Renal pelvis (tissue), 4 donors: Measurements from ENCODE around the gene SLC7A1. TPM values are rescaled to one million over a fixed set of nuclear protein-coding genes. Genes with fewer than 3 reads are reported as not detected.
A peak's percentile ranks its signal among the peaks of the same experiment; 100 is the strongest.

Experiments used
- DNase-seq: peaks from one replicate; pipeline ENCODE4 v3.0.0-alpha.2; 2013
- polyA plus RNA-seq, 3 donors: library from polyadenylated mRNA; unstranded; fragments of 120-200 nt; gene quantifications; one replicate each; pipeline ENCODE4 v1.2.1, GENCODE V29; 2013; ENCODE audit not compliant: insufficient read length in 3 of 3

Gene SLC7A1
- polyA plus RNA-seq, 3 donors: 15.6 to 17.0 (median 16.8) TPM

GRCh38 chr13:29497137-29497654, 98.3 kb downstream of the SLC7A1 start:
- DNase-seq: peak; percentile 87

GRCh38 chr13:29496241-29496712, 99.2 kb downstream of the SLC7A1 start:
- no peak for DNase-seq

GRCh38 chr13:29494520-29494919, 101.0 kb downstream of the SLC7A1 start:
- DNase-seq: no peak

GRCh38 chr13:29493796-29494195, 101.7 kb downstream of the SLC7A1 start:
- no peak for DNase-seq

- no peak for DNase-seq
These were observed 104.2 kb downstream of the SLC7A1 start for GRCh38 chr13:29491248-29491647.

GRCh38 chr13:29490561-29490885, 105.0 kb downstream of the SLC7A1 start:
- DNase-seq: no peak

GRCh38 chr13:29489650-29490560, 105.6 kb downstream of the SLC7A1 start:
- no peak for DNase-seq

GRCh38 chr13:29487466-29488454, 107.7 kb downstream of the SLC7A1 start:
- DNase-seq: no peak

GRCh38 chr13:29486551-29486950, 108.9 kb downstream of the SLC7A1 start:
- DNase-seq: no peak

GRCh38 chr13:29484796-29485195, 110.7 kb downstream of the SLC7A1 start:
- DNase-seq: no peak

GRCh38 chr13:29484236-29484635, 111.3 kb downstream of the SLC7A1 start:
- no peak for DNase-seq

- no peak for DNase-seq
These were observed 111.9 kb downstream of the SLC7A1 start for GRCh38 chr13:29483623-29484022.

- DNase-seq: no peak
These were observed 112.3 kb downstream of the SLC7A1 start for GRCh38 chr13:29483211-29483610.

GRCh38 chr13:29482504-29482903, 113.0 kb downstream of the SLC7A1 start:
- DNase-seq: no peak

GRCh38 chr13:29481603-29482002, 113.9 kb downstream of the SLC7A1 start:
- DNase-seq: no peak

- DNase-seq: no peak
These were observed 114.5 kb downstream of the SLC7A1 start for GRCh38 chr13:29480893-29481525.

- no peak for DNase-seq
These were observed 115.6 kb downstream of the SLC7A1 start for GRCh38 chr13:29479716-29480492.

- DNase-seq: no peak
These were observed 119.4 kb downstream of the SLC7A1 start for GRCh38 chr13:29476046-29476445.

GRCh38 chr13:29474991-29475390, 120.5 kb downstream of the SLC7A1 start:
- DNase-seq: no peak

GRCh38 chr13:29473166-29473565, 122.3 kb downstream of the SLC7A1 start:
- DNase-seq: no peak
